Measurements from ENCODE around the gene GXYLT2.
A peak's percentile ranks its signal among the peaks of the same experiment; 100 is the strongest.

GXYLT2 gene

GRCh38 chr3:72938471-72939265, 50.8 kb downstream of the GXYLT2 start:
- peak; percentile 11 to 31 for DNase-seq (ENCODE audit: low spot score in 2 of 2)
- no peak overlapping the region for H3K4me3 Mint-ChIP-seq
- H3K9me3 Mint-ChIP-seq, result no peaks in the 10 kb centered on the region
- H3K4me1 Mint-ChIP-seq, result peaks cover 3% of the 10 kb centered on the region
- no peaks in the 10 kb centered on the region for H3K36me3 Mint-ChIP-seq
- H3K27ac Mint-ChIP-seq, result no peak overlapping the region
- H3K27me3 Mint-ChIP-seq, result peaks cover 7% of the 10 kb centered on the region
- ATAC-seq (ENCODE audit: low read depth), result peak; percentile 93

DNA sequence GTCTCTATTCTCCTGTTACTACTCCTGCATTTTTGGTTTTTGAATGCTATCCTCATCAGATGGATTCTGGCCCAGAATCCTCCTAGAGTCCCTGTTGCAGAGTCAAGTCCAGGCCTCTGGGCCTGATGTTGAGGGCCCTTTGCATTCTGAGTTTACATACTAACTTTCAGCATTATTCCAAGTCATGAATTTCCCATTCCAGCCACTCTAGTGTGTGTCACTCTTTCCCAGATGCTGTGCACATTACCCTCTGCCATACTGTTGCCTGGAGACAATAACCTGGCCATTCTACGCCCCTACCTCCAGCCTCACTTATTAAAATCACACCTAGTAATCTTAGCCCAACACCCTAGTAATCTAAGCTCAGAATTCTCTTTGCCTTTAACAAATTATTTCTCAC, 53.4 kb downstream of the GXYLT2 start:
- H3K36me3 Mint-ChIP-seq, result no peaks in the 10 kb centered on the region
- ATAC-seq (ENCODE audit: low read depth) (no peak), DNase-seq (ENCODE audit: low spot score in 2 of 2) (no peak)
- peaks cover 3% of the 10 kb centered on the region for H3K4me1 Mint-ChIP-seq
- no peaks in the 10 kb centered on the region for H3K9me3 Mint-ChIP-seq
- no peak overlapping the region for H3K27ac Mint-ChIP-seq
- H3K27me3 Mint-ChIP-seq, result peaks cover 8% of the 10 kb centered on the region
- no peak overlapping the region for H3K4me3 Mint-ChIP-seq

DNA sequence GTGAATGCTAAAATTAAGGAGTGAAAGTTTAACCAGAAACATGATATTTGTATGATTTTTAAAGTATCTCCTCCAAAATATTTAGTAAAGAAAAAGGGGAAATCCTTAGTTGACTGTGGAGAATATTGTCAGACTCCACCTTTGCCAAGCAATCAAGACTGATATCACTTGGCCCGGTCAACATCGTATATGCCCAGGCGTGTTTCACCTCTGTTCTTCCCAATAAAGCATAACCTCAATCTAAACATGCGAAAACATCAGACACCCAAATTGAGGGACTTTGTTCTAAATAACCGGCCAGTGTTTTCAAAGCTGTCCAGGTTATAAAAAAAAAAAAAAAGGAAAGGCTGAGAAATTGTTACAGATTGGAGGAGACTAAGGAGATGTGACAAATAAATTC, 54.6 kb downstream of the GXYLT2 start:
- Mint-ChIP-seq H3K4me1 (peaks cover 3% of the 10 kb centered on the region), H3K9me3 (no peaks in the 10 kb centered on the region), H3K36me3 (no peaks in the 10 kb centered on the region), H3K27ac (no peak overlapping the region), H3K27me3 (peaks cover 8% of the 10 kb centered on the region), H3K4me3 (no peak overlapping the region)
- DNase-seq (ENCODE audit: low spot score in 2 of 2) (no peak), ATAC-seq (ENCODE audit: low read depth) (no peak)

DNA sequence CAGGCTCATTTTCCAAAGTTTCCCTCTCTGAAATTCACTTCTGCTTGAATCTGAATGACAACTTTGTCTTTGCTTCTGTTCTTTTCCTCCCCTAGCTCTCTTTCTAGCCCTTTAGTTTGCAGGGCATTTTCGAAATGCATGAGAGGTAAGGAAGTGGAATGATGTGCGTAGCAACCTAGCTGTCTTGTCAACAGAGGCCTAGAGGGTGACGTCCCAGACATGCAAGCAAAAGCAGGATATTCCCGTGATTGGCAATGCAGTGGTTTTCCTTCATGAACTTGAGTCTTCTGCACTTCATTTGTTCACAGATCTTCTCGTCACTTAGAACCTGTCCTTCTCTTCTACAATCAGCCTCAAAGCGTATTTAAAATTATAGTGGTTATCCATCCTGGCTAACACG, 56.9 kb downstream of the GXYLT2 start:
- H3K4me3 Mint-ChIP-seq, result no peak overlapping the region

GRCh38 chr3:72947715-72948490, 60.1 kb downstream of the GXYLT2 start:
- H3K27me3 Mint-ChIP-seq, result peaks cover 10% of the 10 kb centered on the region
- no peak overlapping the region for H3K27ac Mint-ChIP-seq
- peaks cover 4% of the 10 kb centered on the region for H3K4me1 Mint-ChIP-seq
- no peaks in the 10 kb centered on the region for H3K36me3 Mint-ChIP-seq
- DNase-seq (ENCODE audit: low spot score in 2 of 2), result no peak
- no peak for ATAC-seq (ENCODE audit: low read depth)
- H3K9me3 Mint-ChIP-seq, result no peaks in the 10 kb centered on the region
- H3K4me3 Mint-ChIP-seq, result no peak overlapping the region

More for the DNA sequence above, 56.9 kb downstream of the GXYLT2 start:
- no peak overlapping the region for H3K27ac Mint-ChIP-seq
- peaks cover 8% of the 10 kb centered on the region for H3K27me3 Mint-ChIP-seq
- DNase-seq (ENCODE audit: low spot score in 2 of 2) (no peak), ATAC-seq (ENCODE audit: low read depth) (no peak)
- H3K9me3 Mint-ChIP-seq, result no peaks in the 10 kb centered on the region
- H3K36me3 Mint-ChIP-seq, result no peaks in the 10 kb centered on the region
- H3K4me1 Mint-ChIP-seq, result no peaks in the 10 kb centered on the region

DNA sequence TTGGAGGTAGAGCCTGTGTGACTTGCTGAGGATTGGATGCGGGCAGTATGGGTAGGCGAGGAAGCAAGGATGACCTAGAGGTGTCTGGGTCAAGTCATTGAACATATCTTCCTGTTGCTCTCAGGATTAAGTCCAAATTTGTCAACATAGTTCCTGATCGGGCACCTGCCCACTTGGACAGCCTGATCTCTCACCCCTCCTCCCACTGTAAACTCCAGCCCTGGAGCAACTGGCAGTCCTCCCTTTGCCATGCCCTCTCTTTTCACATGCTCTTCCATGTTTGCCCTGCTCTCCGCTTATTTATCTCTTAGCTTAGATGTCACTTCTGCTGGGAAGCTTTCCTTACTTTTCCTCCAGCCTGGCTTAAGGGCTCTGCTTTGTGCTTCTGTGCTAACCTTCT, 61.2 kb downstream of the GXYLT2 start:
- Mint-ChIP-seq H3K9me3 (no peaks in the 10 kb centered on the region), H3K36me3 (no peaks in the 10 kb centered on the region), H3K4me3 (no peak overlapping the region), H3K27ac (no peak overlapping the region), H3K4me1 (peaks cover 4% of the 10 kb centered on the region), H3K27me3 (peaks cover 9% of the 10 kb centered on the region)
- ATAC-seq (ENCODE audit: low read depth) (no peak), DNase-seq (ENCODE audit: low spot score in 2 of 2) (no peak)

- peaks cover 6% of the 10 kb centered on the region for H3K27me3 Mint-ChIP-seq
- H3K27ac Mint-ChIP-seq, result no peak overlapping the region
- DNase-seq (ENCODE audit: low spot score in 2 of 2), result no peak
- H3K4me3 Mint-ChIP-seq, result no peak overlapping the region
- no peaks in the 10 kb centered on the region for H3K9me3 Mint-ChIP-seq
- peaks cover 4% of the 10 kb centered on the region for H3K4me1 Mint-ChIP-seq
- no peak for ATAC-seq (ENCODE audit: low read depth)
- no peaks in the 10 kb centered on the region for H3K36me3 Mint-ChIP-seq
These were observed 62.5 kb downstream of the GXYLT2 start for GRCh38 chr3:72950372-72950771.

GRCh38 chr3:72950801-72951200, 63.0 kb downstream of the GXYLT2 start:
- no peak overlapping the region for H3K27ac Mint-ChIP-seq
- ATAC-seq (ENCODE audit: low read depth) (no peak), DNase-seq (ENCODE audit: low spot score in 2 of 2) (no peak)
- H3K9me3 Mint-ChIP-seq, result no peaks in the 10 kb centered on the region
- H3K36me3 Mint-ChIP-seq, result no peaks in the 10 kb centered on the region
- peaks cover 6% of the 10 kb centered on the region for H3K27me3 Mint-ChIP-seq
- H3K4me1 Mint-ChIP-seq, result peaks cover 4% of the 10 kb centered on the region
- no peak overlapping the region for H3K4me3 Mint-ChIP-seq

GRCh38 chr3:72951259-72951722, 63.4 kb downstream of the GXYLT2 start:
- DNase-seq (ENCODE audit: low spot score in 2 of 2) (no peak), ATAC-seq (ENCODE audit: low read depth) (no peak)
- Mint-ChIP-seq H3K27ac (no peak overlapping the region), H3K27me3 (peaks cover 10% of the 10 kb centered on the region), H3K9me3 (no peaks in the 10 kb centered on the region), H3K4me1 (peaks cover 4% of the 10 kb centered on the region), H3K36me3 (no peaks in the 10 kb centered on the region), H3K4me3 (no peak overlapping the region)

GRCh38 chr3:72953325-72953956, 65.6 kb downstream of the GXYLT2 start:
- no peak overlapping the region for H3K4me3 Mint-ChIP-seq
- H3K9me3 Mint-ChIP-seq, result no peaks in the 10 kb centered on the region
- ATAC-seq (ENCODE audit: low read depth) (no peak), DNase-seq (ENCODE audit: low spot score in 2 of 2) (no peak)
- H3K36me3 Mint-ChIP-seq, result no peaks in the 10 kb centered on the region
- H3K27me3 Mint-ChIP-seq, result peaks cover 13% of the 10 kb centered on the region
- H3K4me1 Mint-ChIP-seq, result peaks cover 4% of the 10 kb centered on the region
- no peak overlapping the region for H3K27ac Mint-ChIP-seq

DNA sequence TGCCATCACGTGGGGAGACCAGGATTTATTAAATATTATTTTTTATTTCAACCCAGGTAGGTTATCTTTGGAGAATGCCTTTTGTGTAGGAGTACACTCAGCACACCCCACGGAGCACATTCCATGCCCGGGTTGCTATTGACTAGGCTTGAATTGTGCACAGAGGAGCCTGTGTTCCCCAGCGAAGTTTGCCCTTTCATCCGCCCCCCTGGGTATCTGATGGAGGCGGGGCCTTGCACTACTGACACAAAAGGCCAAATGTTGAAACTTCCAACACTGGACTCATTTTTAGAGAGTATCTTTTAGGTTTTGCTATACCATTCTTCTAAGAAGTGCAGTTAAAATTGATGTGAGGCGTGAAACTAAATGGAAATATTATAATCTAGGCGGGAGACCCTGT, 69.5 kb downstream of the GXYLT2 start:
- no peaks in the 10 kb centered on the region for H3K36me3 Mint-ChIP-seq
- no peak overlapping the region for H3K27ac Mint-ChIP-seq
- H3K27me3 Mint-ChIP-seq, result peaks cover 9% of the 10 kb centered on the region
- no peak overlapping the region for H3K4me3 Mint-ChIP-seq
- no peak for ATAC-seq (ENCODE audit: low read depth)
- no peaks in the 10 kb centered on the region for H3K9me3 Mint-ChIP-seq
- no peak for DNase-seq (ENCODE audit: low spot score in 2 of 2)
- no peaks in the 10 kb centered on the region for H3K4me1 Mint-ChIP-seq

GRCh38 chr3:72959336-72959735, 71.5 kb downstream of the GXYLT2 start:
- Mint-ChIP-seq H3K9me3 (no peaks in the 10 kb centered on the region), H3K4me3 (no peak overlapping the region), H3K27me3 (peaks cover 9% of the 10 kb centered on the region), H3K27ac (no peak overlapping the region), H3K4me1 (no peaks in the 10 kb centered on the region), H3K36me3 (no peaks in the 10 kb centered on the region)
- DNase-seq (ENCODE audit: low spot score in 2 of 2) (no peak), ATAC-seq (ENCODE audit: low read depth) (no peak)

GRCh38 chr3:72960812-72961518, 73.1 kb downstream of the GXYLT2 start:
- H3K27me3 Mint-ChIP-seq, result peaks cover 5% of the 10 kb centered on the region
- H3K27ac Mint-ChIP-seq, result no peak overlapping the region
- no peaks in the 10 kb centered on the region for H3K36me3 Mint-ChIP-seq
- ATAC-seq (ENCODE audit: low read depth) (no peak), DNase-seq (ENCODE audit: low spot score in 2 of 2) (no peak)
- no peak overlapping the region for H3K4me3 Mint-ChIP-seq
- peaks cover 11% of the 10 kb centered on the region for H3K4me1 Mint-ChIP-seq
- H3K9me3 Mint-ChIP-seq, result no peaks in the 10 kb centered on the region

- peaks cover 2% of the 10 kb centered on the region for H3K27me3 Mint-ChIP-seq
- H3K4me1 Mint-ChIP-seq, result peaks cover 11% of the 10 kb centered on the region
- H3K36me3 Mint-ChIP-seq, result no peaks in the 10 kb centered on the region
- H3K4me3 Mint-ChIP-seq, result no peak overlapping the region
- ATAC-seq (ENCODE audit: low read depth) (no peak), DNase-seq (ENCODE audit: low spot score in 2 of 2) (no peak)
- no peaks in the 10 kb centered on the region for H3K9me3 Mint-ChIP-seq
- H3K27ac Mint-ChIP-seq, result no peak overlapping the region
These were observed 73.9 kb downstream of the GXYLT2 start for GRCh38 chr3:72961752-72962151.
